H1 (cell line): Measurements from ENCODE around the gene ZNF536. TPM values are rescaled to one million over a fixed set of nuclear protein-coding genes. Genes with fewer than 3 reads are reported as not detected.

ENCODE experiments used
- CTCF ChIA-PET: fragments of 300-600 bp; sonication (Branson Sonifier 250); formaldehyde crosslinking; loops from one replicate; lab custom pipeline; 2021; ENCODE audit not compliant: partially characterized antibody; lab: Charles Lee
- POLR2A ChIA-PET: fragments of 300-600 bp; sonication (Branson Sonifier 250); formaldehyde crosslinking; loops from one replicate; lab custom pipeline; 2021; ENCODE audit warnings: inconsistent platforms; ENCODE audit not compliant: partially characterized antibody; lab: Charles Lee
- DNase-seq, 2 experiments: peaks; one replicate each; pipeline versions ENCODE4 v3.0.0 to v3.0.0-alpha.2; 2010 to 2022; ENCODE audit warnings: low spot score in 2 of 2, low read depth in 1 of 2, mixed read lengths in 1 of 2
- FAIRE-seq: peaks from 2 replicates; lab custom pipeline; 2011; peaks lifted over from hg19 to GRCh38; lab: Jason Lieb, UNC
- H2AFZ ChIP-seq: 2 replicates; pipeline ENCODE4 v1.8.1; 2012; ENCODE audit warnings: low read length, inconsistent platforms
- H2AK5ac ChIP-seq: 2 replicates; pipeline ENCODE4 v1.6.1; 2013; ENCODE audit warnings: low read depth, low read length
- H2BK120ac ChIP-seq: replicated peaks from 2 replicates; pipeline ENCODE3; 2013; ENCODE audit warnings: low read depth, low read length, inconsistent platforms
- H2BK12ac ChIP-seq: 2 replicates; pipeline ENCODE4 v1.6.1; 2013; ENCODE audit warnings: low read depth, low read length
- H2BK15ac ChIP-seq: 2 replicates; pipeline ENCODE4 v1.6.1; 2013; ENCODE audit warnings: low read length
- H2BK20ac ChIP-seq: 2 replicates; pipeline ENCODE4 v1.6.1; 2013; ENCODE audit warnings: low read length
- H2BK5ac ChIP-seq: 2 replicates; pipeline ENCODE4 v1.6.1; 2013; ENCODE audit warnings: low read depth, low read length
- H3K14ac ChIP-seq: 2 replicates; pipeline ENCODE4 v1.6.1; 2013; ENCODE audit warnings: inconsistent platforms; ENCODE audit not compliant: insufficient read length
- H3K18ac ChIP-seq: 2 replicates; pipeline ENCODE4 v1.6.1; 2013; ENCODE audit warnings: low read length; ENCODE audit errors: extremely low read depth
- H3K23ac ChIP-seq: 2 replicates; pipeline ENCODE4 v1.6.1; 2013; ENCODE audit warnings: inconsistent platforms; ENCODE audit not compliant: insufficient read length
- H3K23me2 ChIP-seq: 2 replicates; pipeline ENCODE4 v1.6.1; 2013; ENCODE audit warnings: low read depth, low read length
- H3K27ac ChIP-seq: 2 replicates; pipeline ENCODE4 v1.6.1; 2011; ENCODE audit warnings: low read depth, low read length, inconsistent platforms
- H3K27me3 ChIP-seq, 4 experiments: replicated peaks in 1 of 4; 1 replicate in 1 of 4; 2 replicates in 3 of 4; pipeline versions ENCODE4 v1.6.1 to v1.8.1; 2011 to 2013; ENCODE audit warnings: low read length in 3 of 4, mild to moderate bottlenecking in 3 of 4, inconsistent platforms in 2 of 4, mixed read lengths in 2 of 4, moderate library complexity in 1 of 4; ENCODE audit not compliant: control insufficient read depth in 3 of 4, insufficient read depth in 3 of 4; ENCODE audit errors: extremely low read depth in 1 of 4
- H3K36me3 ChIP-seq, 4 experiments: 2 replicates each; pipeline versions ENCODE4 v1.6.1 to v1.8.1; 2011 to 2013; ENCODE audit warnings: mild to moderate bottlenecking in 4 of 4, low read length in 3 of 4, moderate library complexity in 2 of 4, control low read depth in 1 of 4, inconsistent platforms in 1 of 4; ENCODE audit not compliant: insufficient read depth in 4 of 4, control insufficient read depth in 2 of 4
- H3K4ac ChIP-seq: replicated peaks from 2 replicates; pipeline ENCODE3; 2013; ENCODE audit warnings: low read length, low read depth, mixed read lengths, inconsistent platforms; ENCODE audit not compliant: insufficient read length
- H3K4me1 ChIP-seq, 4 experiments: replicated peaks in 1 of 4; 1 replicate in 1 of 4; 2 replicates in 3 of 4; pipeline versions ENCODE4 v1.6.1 to v1.8.1; 2011 to 2013; ENCODE audit warnings: low read length in 3 of 4, inconsistent platforms in 2 of 4, mixed read lengths in 1 of 4; ENCODE audit not compliant: insufficient read depth in 4 of 4, control insufficient read depth in 3 of 4
- H3K4me2 ChIP-seq, 2 experiments: 2 replicates each; pipeline versions ENCODE4 v1.6.1 to v1.8.1; 2011 to 2013; ENCODE audit warnings: low read depth in 2 of 2, low read length in 2 of 2, control low read depth in 1 of 2, inconsistent platforms in 1 of 2, mild to moderate bottlenecking in 1 of 2; ENCODE audit not compliant: insufficient read depth in 1 of 2
- H3K4me3 ChIP-seq, 4 experiments: fragments of 200-600, 300-600 bp in 1 of 4; sonication (generic), shearing (Covaris generic), sonication (Bioruptor Twin) in 1 of 4; 2 replicates each; pipeline versions ENCODE4 v1.5.1 to v1.8.1; 2011 to 2016; ENCODE audit warnings: low read length in 4 of 4, low read depth in 3 of 4, control low read depth in 2 of 4, inconsistent platforms in 2 of 4, mild to moderate bottlenecking in 2 of 4, mixed read lengths in 1 of 4, moderate library complexity in 1 of 4; ENCODE audit not compliant: insufficient read depth in 2 of 4; ENCODE audit errors: extremely low read depth in 1 of 4
- H3K56ac ChIP-seq: replicated peaks from 2 replicates; pipeline ENCODE3; 2013; ENCODE audit warnings: low read depth, mild to moderate bottlenecking, mixed read lengths, low read length, inconsistent platforms; ENCODE audit not compliant: insufficient read length
- H3K79me1 ChIP-seq: 2 replicates; pipeline ENCODE4 v1.6.1; 2013; ENCODE audit warnings: low read depth, low read length, control low read depth
- H3K79me2 ChIP-seq, 2 experiments: 2 replicates each; pipeline versions ENCODE4 v1.6.1 to v1.8.1; 2012 to 2013; ENCODE audit warnings: low read length in 2 of 2, mild to moderate bottlenecking in 2 of 2, inconsistent platforms in 1 of 2; ENCODE audit not compliant: insufficient read depth in 2 of 2, control insufficient read depth in 1 of 2
- H3K9ac ChIP-seq, 4 experiments: replicated peaks in 1 of 4; 1 replicate in 1 of 4; 2 replicates in 3 of 4; pipeline versions ENCODE4 v1.6.1 to v1.8.1; 2011 to 2013; ENCODE audit warnings: low read depth in 3 of 4, low read length in 3 of 4, control low read depth in 2 of 4, mild to moderate bottlenecking in 2 of 4, moderate library complexity in 2 of 4, inconsistent platforms in 1 of 4; ENCODE audit errors: extremely low read depth in 1 of 4
- H3K9me3 ChIP-seq, 2 experiments: 2 replicates each; pipeline versions ENCODE4 v1.6.1 to v1.8.1; 2012 to 2013; ENCODE audit warnings: mild to moderate bottlenecking in 2 of 2, moderate library complexity in 2 of 2, control low read depth in 1 of 2, inconsistent platforms in 1 of 2, low read depth in 1 of 2, low read length in 1 of 2, mixed read lengths in 1 of 2; ENCODE audit not compliant: insufficient read depth in 2 of 2
- H4K20me1 ChIP-seq, 2 experiments: replicated peaks in 1 of 2; 2 replicates each; pipeline versions ENCODE3 to v1.8.1; 2011 to 2013; ENCODE audit warnings: inconsistent platforms in 2 of 2, low read length in 2 of 2, mild to moderate bottlenecking in 1 of 2; ENCODE audit not compliant: insufficient read depth in 2 of 2, control insufficient read depth in 1 of 2
- H4K5ac ChIP-seq: 2 replicates; pipeline ENCODE4 v1.6.1; 2013; ENCODE audit warnings: low read length, low read depth, mixed read lengths, inconsistent platforms; ENCODE audit not compliant: insufficient read length
- H4K8ac ChIP-seq: 2 replicates; pipeline ENCODE4 v1.8.0; 2013; ENCODE audit warnings: mild to moderate bottlenecking, moderate library complexity, low read length, inconsistent platforms; ENCODE audit not compliant: insufficient read depth; ENCODE audit errors: extremely low read depth
- H4K91ac ChIP-seq: replicated peaks from 2 replicates; pipeline ENCODE3; 2013; ENCODE audit warnings: low read length, mixed read lengths, inconsistent platforms; ENCODE audit not compliant: insufficient read length
- ASH2L ChIP-seq: fragments of 200-600, 300-600 bp; sonication (generic); IDR thresholded peaks from one replicate; pipeline ENCODE4 v1.7.1; 2017; ENCODE audit warnings: low read length
- JUND ChIP-seq: IDR thresholded peaks from 2 replicates; pipeline ENCODE4 v1.6.1; 2011; ENCODE audit warnings: mild to moderate bottlenecking, improper control_type of control experiment, low read length
- RFX5 ChIP-seq: IDR thresholded peaks from 2 replicates; pipeline ENCODE4 v1.6.1; 2011; ENCODE audit warnings: low read depth, low read length, improper control_type of control experiment, borderline replicate concordance
- RNF2 ChIP-seq: fragments of 200-900, 300-1000 bp; sonication (generic); IDR thresholded peaks from 2 replicates; pipeline ENCODE4 v1.7.1; 2016; ENCODE audit warnings: borderline replicate concordance, low read depth, mild to moderate bottlenecking, antibody characterized with exemption, low read length; ENCODE audit not compliant: poor library complexity, severe bottlenecking; ENCODE audit errors: missing control alignments
- SP2 ChIP-seq: IDR thresholded peaks from 2 replicates; pipeline ENCODE4 v1.6.1; 2012; ENCODE audit warnings: mild to moderate bottlenecking, low read length, inconsistent platforms
- TCF12 ChIP-seq: IDR thresholded peaks from 2 replicates; pipeline ENCODE4 v1.6.1; 2011; ENCODE audit warnings: low read depth, mild to moderate bottlenecking, low read length
- WGBS, 2 experiments: shearing (Covaris generic) in 1 of 2; methylation state at CpG; one replicate each; pipeline versions ENCODE4 v1.1.6 to v1.1.7; 2013 to 2015; ENCODE audit warnings: low lambda C conversion rate in 2 of 2, mixed read lengths in 2 of 2, inconsistent platforms in 1 of 2, low coverage in 1 of 2, missing lambda C conversion rate in 1 of 2; ENCODE audit not compliant: insufficient replicate concordance in 2 of 2, insufficient coverage in 1 of 2, insufficient read length in 1 of 2; ENCODE audit errors: extremely low coverage in 1 of 2, missing lambda C conversion rate in 1 of 2; 5-methylcytosine and 5-hydroxymethylcytosine counted together
- polyA plus RNA-seq, 7 experiments: library from polyadenylated mRNA; depleted of rRNA in 3 of 7; stranded (reverse) in 5 of 7; unstranded in 2 of 7; fragments of >200 nt in 5 of 7; fragments of 200-250 nt in 2 of 7; gene quantifications; 1 replicate in 5 of 7; 2 replicates in 1 of 7; 4 replicates in 1 of 7; pipeline versions ENCODE4 v1.2.1 to v1.2.3, GENCODE V29; 2011 to 2013; ENCODE audit warnings: missing spikeins in 2 of 7, mixed read lengths in 2 of 7
- total RNA-seq: library from RNA; stranded (reverse); fragmentation: NEBNext Ultra II Directional; extraction: Animal tissue kit (Norgen Biotek cat#: 25700); gene quantifications from 2 replicates; pipeline ENCODE4 v1.2.1, GENCODE V29; 2021
- TF ChIP-seq, protein P1 (sequence below), 3 experiments: IDR thresholded peaks; 1 replicate in 2 of 3; 2 replicates in 1 of 3; pipeline versions ENCODE4 v1.5.1 to v1.6.1; 2011; ENCODE audit warnings: low read length in 3 of 3, mild to moderate bottlenecking in 3 of 3, inconsistent platforms in 2 of 3, low read depth in 1 of 3, moderate library complexity in 1 of 3; ENCODE audit not compliant: insufficient read depth in 1 of 3; ENCODE audit errors: control extremely low read depth in 1 of 3
- TF ChIP-seq, protein P2 (sequence below): IDR thresholded peaks from 2 replicates; pipeline ENCODE4 v1.6.1; 2012; ENCODE audit warnings: low read length, inconsistent platforms

The ZNF536 gene
- total and polyA plus RNA-seq, 2 of the 8 experiments (the other 6 are each of a cell fraction or from before 2014, with no cell fraction given): 0.09 to 0.11 TPM

DNA sequence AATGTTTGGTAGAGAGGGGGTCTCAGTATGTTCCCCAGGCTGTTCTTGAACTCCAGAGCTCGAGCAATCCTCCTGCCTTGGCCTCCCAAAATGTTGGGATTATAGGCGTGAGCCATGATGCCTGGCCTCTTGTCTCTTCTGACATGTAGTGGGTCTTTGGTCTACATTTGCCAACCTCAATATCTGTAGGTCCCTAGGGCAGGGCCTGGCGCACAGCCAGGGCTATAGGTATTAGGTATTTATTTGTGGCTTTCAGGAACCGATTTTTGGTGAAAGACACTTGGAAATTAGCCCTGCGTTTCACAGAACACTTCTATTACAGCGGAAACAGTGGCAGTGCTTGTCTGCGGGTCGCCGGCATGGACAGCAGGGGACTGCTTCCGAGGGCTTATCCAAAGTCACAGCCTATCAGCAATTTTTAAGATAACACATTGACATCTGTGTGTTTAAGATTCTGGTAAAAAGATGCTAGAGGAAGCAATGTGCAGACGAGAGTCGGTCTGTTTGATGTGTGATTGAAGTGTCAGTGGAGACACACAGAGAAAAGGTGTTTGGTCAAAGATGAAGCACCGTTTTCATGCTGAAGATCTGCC, 14.5 kb downstream of the ZNF536 start:
- Histone ChIP-seq H2BK12ac (no peak overlapping the region), H3K14ac (no peak overlapping the region), H3K9me3 (no peaks in the 10 kb centered on the region), H4K91ac (no peak overlapping the region), H4K8ac (no peak overlapping the region), H3K23ac (no peak overlapping the region), H2BK20ac (0 out of 2 replicates have a peak overlapping the region, but pooled peaks have one; percentile 1), H2BK120ac (no peak overlapping the region), H3K18ac (no peak overlapping the region), H3K4me3 (no peak overlapping the region), H3K27ac (no peak overlapping the region), H3K79me2 (no peaks in the 10 kb centered on the region), H2AFZ (no peak overlapping the region), H3K36me3 (no peaks in the 10 kb centered on the region), H3K4me2 (no peak overlapping the region), H3K9ac (no peak overlapping the region), H3K4me1 (peaks cover 0 to 3% (median 0%) of the 10 kb centered on the region in 4 experiments; a peak in 1 of 7 replicates), H4K20me1 (peaks cover 0 to 2% of the 10 kb centered on the region in 2 experiments), H3K27me3 (peaks cover 0 to 5% (median 0%) of the 10 kb centered on the region in 4 experiments; a peak in 2 of 7 replicates), H3K56ac (no peak overlapping the region), H2BK15ac (no peak overlapping the region), H3K79me1 (no peaks in the 10 kb centered on the region), H4K5ac (no peak overlapping the region), H2AK5ac (no peak overlapping the region), H3K4ac (no peak overlapping the region), H3K23me2 (no peaks in the 10 kb centered on the region), H2BK5ac (no peak overlapping the region)
- FAIRE-seq (no peak), DNase-seq (no peak)
- ChIA-PET CTCF (no interaction called here), POLR2A (interaction anchor here (1.4 kb wide), 1 partner anchor 14 kb away, joined by 6 read pairs; the partner anchor contains the start of gene ZNF536)
- 83% methylated on average over 13 of the region's 13 CpGs; no CpG with 5 or more reads in 1 of the 2 experiments for WGBS, 2 experiments
- TF ChIP-seq, protein P1, sequence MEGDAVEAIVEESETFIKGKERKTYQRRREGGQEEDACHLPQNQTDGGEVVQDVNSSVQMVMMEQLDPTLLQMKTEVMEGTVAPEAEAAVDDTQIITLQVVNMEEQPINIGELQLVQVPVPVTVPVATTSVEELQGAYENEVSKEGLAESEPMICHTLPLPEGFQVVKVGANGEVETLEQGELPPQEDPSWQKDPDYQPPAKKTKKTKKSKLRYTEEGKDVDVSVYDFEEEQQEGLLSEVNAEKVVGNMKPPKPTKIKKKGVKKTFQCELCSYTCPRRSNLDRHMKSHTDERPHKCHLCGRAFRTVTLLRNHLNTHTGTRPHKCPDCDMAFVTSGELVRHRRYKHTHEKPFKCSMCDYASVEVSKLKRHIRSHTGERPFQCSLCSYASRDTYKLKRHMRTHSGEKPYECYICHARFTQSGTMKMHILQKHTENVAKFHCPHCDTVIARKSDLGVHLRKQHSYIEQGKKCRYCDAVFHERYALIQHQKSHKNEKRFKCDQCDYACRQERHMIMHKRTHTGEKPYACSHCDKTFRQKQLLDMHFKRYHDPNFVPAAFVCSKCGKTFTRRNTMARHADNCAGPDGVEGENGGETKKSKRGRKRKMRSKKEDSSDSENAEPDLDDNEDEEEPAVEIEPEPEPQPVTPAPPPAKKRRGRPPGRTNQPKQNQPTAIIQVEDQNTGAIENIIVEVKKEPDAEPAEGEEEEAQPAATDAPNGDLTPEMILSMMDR (IDR thresholded peaks at IDR 0.05; ENCODE audit: control extremely low read depth in 1 of 3, insufficient read depth in 1 of 3, low read depth in 1 of 3, low read length in 3 of 3): no peak
- TF ChIP-seq JUND (no peak), RNF2 (no peak), TCF12 (no peak), ASH2L (no peak), RFX5 (no peak), SP2 (no peak)
- TF ChIP-seq, protein P2, sequence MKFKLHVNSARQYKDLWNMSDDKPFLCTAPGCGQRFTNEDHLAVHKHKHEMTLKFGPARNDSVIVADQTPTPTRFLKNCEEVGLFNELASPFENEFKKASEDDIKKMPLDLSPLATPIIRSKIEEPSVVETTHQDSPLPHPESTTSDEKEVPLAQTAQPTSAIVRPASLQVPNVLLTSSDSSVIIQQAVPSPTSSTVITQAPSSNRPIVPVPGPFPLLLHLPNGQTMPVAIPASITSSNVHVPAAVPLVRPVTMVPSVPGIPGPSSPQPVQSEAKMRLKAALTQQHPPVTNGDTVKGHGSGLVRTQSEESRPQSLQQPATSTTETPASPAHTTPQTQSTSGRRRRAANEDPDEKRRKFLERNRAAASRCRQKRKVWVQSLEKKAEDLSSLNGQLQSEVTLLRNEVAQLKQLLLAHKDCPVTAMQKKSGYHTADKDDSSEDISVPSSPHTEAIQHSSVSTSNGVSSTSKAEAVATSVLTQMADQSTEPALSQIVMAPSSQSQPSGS: no peak
